Upper lobe of left lung (tissue), 4 donors: ENCODE measurements around the gene FBXL20.

Source experiments
- CTCF ChIP-seq, 6 experiments: fragments of 450-650 bp in 4 of 6; fragments of 200-600 bp in 2 of 6; sonication (generic) in 2 of 6; IDR thresholded peaks; one replicate each; pipeline ENCODE4 v1.5.1; 2016 to 2019; ENCODE audit warnings: antibody characterized with exemption in 6 of 6
- EP300 ChIP-seq, 4 donors: sonication (generic); formaldehyde crosslinking; IDR thresholded peaks; one replicate each; pipeline ENCODE4 v1.5.1; 2017; ENCODE audit warnings: antibody characterized with exemption in 4 of 4, control low read depth in 2 of 4
- POLR2A ChIP-seq, 4 donors: fragments of 450-650 bp; IDR thresholded peaks; one replicate each; pipeline ENCODE4 v1.5.1; 2016 to 2017; ENCODE audit warnings: antibody characterized with exemption in 4 of 4, mild to moderate bottlenecking in 2 of 4

GRCh38 chr17:39213852-39214251 is 187.6 kb downstream of the FBXL20 start:
- TF ChIP-seq CTCF (IDR thresholded peaks at IDR 0.05) (no peak), POLR2A (IDR thresholded peaks at IDR 0.05) (peak in 1 of 4 donors; percentile 11), EP300 (IDR thresholded peaks at IDR 0.05) (no peak)
